SK-N-MC (cell line): ENCODE data around the gene PMPCA.
A peak's percentile ranks its signal among the peaks of the same experiment; 100 is the strongest.
"Not testable (repeated sequence)": the region's sequence is repeated elsewhere in the genome, so short reads cannot be mapped to it uniquely, and the experiment has no call there.

ENCODE experiments used
- DNase-seq: peaks from one replicate; pipeline ENCODE4 v3.0.0-alpha.2; 2011; ENCODE audit warnings: low read depth, low spot score
- H3K27ac ChIP-seq: fragments of 200-600 bp; sonication (generic); 2 replicates; pipeline ENCODE4 v1.5.1; 2016; ENCODE audit warnings: mixed run types
- H3K36me3 ChIP-seq: fragments of 200-600 bp; sonication (generic); 2 replicates; pipeline ENCODE4 v1.6.1; 2017; ENCODE audit warnings: antibody characterized with exemption, low read length, mixed read lengths; ENCODE audit not compliant: insufficient read depth
- H3K4me3 ChIP-seq: fragments of 200-600 bp; sonication (generic); 2 replicates; pipeline ENCODE4 v1.5.1; 2016
- H3K9ac ChIP-seq: fragments of 200-600 bp; sonication (generic); 2 replicates; pipeline ENCODE4 v1.8.0; 2017; ENCODE audit warnings: mixed run types, mixed read lengths; ENCODE audit not compliant: insufficient read length
- H3K9me3 ChIP-seq: fragments of 200-600 bp; sonication (generic); 2 replicates; pipeline ENCODE4 v1.6.1; 2017; ENCODE audit warnings: low read depth, mild to moderate bottlenecking, antibody characterized with exemption, low read length, moderate library complexity, mixed read lengths
- EZH2 ChIP-seq: fragments of 200-600 bp; sonication (generic); IDR thresholded peaks from one replicate; pipeline ENCODE4 v1.6.1; 2017; ENCODE audit warnings: antibody characterized with exemption
- FOXP2 ChIP-seq: optimal IDR thresholded peaks from 2 replicates; pipeline ENCODE3; 2011; ENCODE audit warnings: mild to moderate bottlenecking, moderate library complexity; ENCODE audit not compliant: insufficient read depth; ENCODE audit errors: extremely low read length, control extremely low read depth
- POLR2AphosphoS5 ChIP-seq: IDR thresholded peaks from 2 replicates; pipeline ENCODE4 v1.6.1; 2012; ENCODE audit warnings: mild to moderate bottlenecking, low read depth, low read length, borderline replicate concordance

PMPCA gene

GRCh38 chr9:136401173-136401922, 9.1 kb upstream of the PMPCA start:
- H3K27ac ChIP-seq, result peak overlapping the region; percentile 54; the same call in 1 of the 2 replicates
- no peak overlapping the region for H3K4me3 ChIP-seq
- DNase-seq, result no peak
- no peak overlapping the region for H3K9ac ChIP-seq
- no peaks in the 10 kb centered on the region for H3K9me3 ChIP-seq
- peaks cover 41% of the 10 kb centered on the region for H3K36me3 ChIP-seq
- TF ChIP-seq EZH2 (no peak), POLR2AphosphoS5 (no peak), FOXP2 (no peak)

GRCh38 chr9:136402067-136402466, 8.4 kb upstream of the PMPCA start:
- no peak for TF ChIP-seq FOXP2
- TF ChIP-seq POLR2AphosphoS5, result no peak
- TF ChIP-seq EZH2, result no peak
- Histone ChIP-seq H3K9me3 (no peaks in the 10 kb centered on the region), H3K36me3 (peaks cover 39% of the 10 kb centered on the region), H3K27ac (peak overlapping the region; percentile 75; the same call in 1 of the 2 replicates), H3K4me3 (no peak overlapping the region), H3K9ac (no peak overlapping the region)
- DNase-seq, result no peak

- no peak for TF ChIP-seq EZH2
- TF ChIP-seq POLR2AphosphoS5, result no peak
- Histone ChIP-seq H3K9me3 (no peaks in the 10 kb centered on the region), H3K4me3 (no peak overlapping the region), H3K27ac (peak overlapping the region; percentile 36; the same call in 1 of the 2 replicates), H3K9ac (peak overlapping the region; percentile 32), H3K36me3 (peaks cover 47% of the 10 kb centered on the region)
- DNase-seq, result no peak
Observed at GRCh38 chr9:136403538-136403914, 6.9 kb upstream of the PMPCA start.

GRCh38 chr9:136403915-136404800, 6.3 kb upstream of the PMPCA start:
- peaks cover 47% of the 10 kb centered on the region for H3K36me3 ChIP-seq
- DNase-seq, result no peak
- no peak overlapping the region for H3K9ac ChIP-seq
- peak overlapping the region; percentile 36 for H3K27ac ChIP-seq
- H3K4me3 ChIP-seq, result no peak overlapping the region
- TF ChIP-seq EZH2 (no peak), POLR2AphosphoS5 (no peak), FOXP2 (no peak)
- H3K9me3 ChIP-seq, result no peaks in the 10 kb centered on the region

GRCh38 chr9:136404801-136405136, 5.7 kb upstream of the PMPCA start:
- no peak for DNase-seq
- H3K4me3 ChIP-seq, result no peak overlapping the region
- no peak for TF ChIP-seq EZH2
- no peak for TF ChIP-seq POLR2AphosphoS5
- no peak for TF ChIP-seq FOXP2
- H3K9ac ChIP-seq, result no peak overlapping the region
- no peaks in the 10 kb centered on the region for H3K9me3 ChIP-seq
- peaks cover 47% of the 10 kb centered on the region for H3K36me3 ChIP-seq
- H3K27ac ChIP-seq, result peak overlapping the region; percentile 36; the same call in 1 of the 2 replicates

GRCh38 chr9:136405481-136405880, 5.0 kb upstream of the PMPCA start:
- Histone ChIP-seq H3K9ac (no peak overlapping the region), H3K4me3 (no peak overlapping the region), H3K36me3 (peaks cover 47% of the 10 kb centered on the region), H3K9me3 (no peaks in the 10 kb centered on the region), H3K27ac (no peak overlapping the region)
- no peak for TF ChIP-seq POLR2AphosphoS5
- DNase-seq, result no peak

- not testable (repeated sequence) for H3K9ac ChIP-seq, H3K9me3 ChIP-seq, H3K27ac ChIP-seq, H3K4me3 ChIP-seq, DNase-seq
- peaks cover 47% of the 10 kb centered on the region for H3K36me3 ChIP-seq
Observed at GRCh38 chr9:136405904-136406303, 4.6 kb upstream of the PMPCA start.

GRCh38 chr9:136407061-136407460, 3.4 kb upstream of the PMPCA start:
- peaks cover 50% of the 10 kb centered on the region for H3K36me3 ChIP-seq
- DNase-seq, H3K27ac ChIP-seq, H3K9me3 ChIP-seq, H3K9ac ChIP-seq, H3K4me3 ChIP-seq: not testable (repeated sequence)

- Histone ChIP-seq H3K36me3 (peaks cover 56% of the 10 kb centered on the region), H3K27ac (no peak overlapping the region), H3K9ac (no peak overlapping the region), H3K9me3 (no peaks in the 10 kb centered on the region), H3K4me3 (no peak overlapping the region)
- TF ChIP-seq POLR2AphosphoS5 (no peak), FOXP2 (no peak), EZH2 (no peak)
- no peak for DNase-seq
Observed at GRCh38 chr9:136407911-136408310, 2.5 kb upstream of the PMPCA start.
